Pancreas (tissue), 10 donors: Measurements from ENCODE around the gene AJAP1. TPM values are rescaled to one million over a fixed set of nuclear protein-coding genes. Genes with fewer than 3 reads are reported as not detected.

ENCODE experiments used
- ATAC-seq, 4 donors: fragments of 200-7000 bp; cut with Tn5 transposase; one replicate each; pipeline versions ENCODE4 v1.8.0 to v1.9.1; 2020; ENCODE audit warnings: mild to moderate bottlenecking in 4 of 4, moderate library complexity in 4 of 4
- DNase-seq, 6 donors: peaks; one replicate each; pipeline ENCODE4 v3.0.0-alpha.2; 2020
- FAIRE-seq: peaks from 2 replicates; lab custom pipeline; 2012; peaks lifted over from hg19 to GRCh38; lab: Jason Lieb, UNC
- H3K27ac ChIP-seq, 4 donors: fragments of 200-600 bp; sonication (generic); 1 replicate in 3 of 4; 2 replicates in 1 of 4; pipeline versions ENCODE4 v1.5.0 to v1.8.0; 2020
- H3K27me3 ChIP-seq, 4 donors: fragments of 200-600 bp; one replicate each; pipeline ENCODE4 v1.8.0; 2021
- H3K36me3 ChIP-seq, 3 donors: fragments of 200-600 bp; sonication (generic) in 1 of 3; one replicate each; pipeline versions ENCODE4 v1.5.0 to v1.8.0; 2020 to 2021
- H3K4me1 ChIP-seq, 3 donors: fragments of 200-600 bp; one replicate each; pipeline ENCODE4 v1.8.0; 2021
- H3K4me3 ChIP-seq, 4 donors: fragments of 200-600 bp; sonication (generic) in 2 of 4; one replicate each; pipeline versions ENCODE4 v1.5.0 to v1.8.0; 2020 to 2021
- H3K9me3 ChIP-seq, 4 donors: fragments of 200-600 bp; one replicate each; pipeline ENCODE4 v1.8.0; 2021
- CTCF ChIP-seq, 4 donors: fragments of 200-600 bp; sonication (generic) in 3 of 4; IDR thresholded peaks; one replicate each; pipeline versions ENCODE4 v1.5.0 to v1.8.0; 2021; ENCODE audit warnings: antibody characterized with exemption in 4 of 4
- WGBS, 2 donors: extraction: QIAGEN DNeasy Blood & Tissue Kit; methylation state at CpG; one replicate each; pipeline ENCODE4 v1.1.7; 2013; 5-methylcytosine and 5-hydroxymethylcytosine counted together
- intact Hi-C, 3 donors: fragments of 100-400 bp; cut with DNase I; formaldehyde crosslinking; loops; one replicate each; pipeline versions ENCODE4 v1.11.1 to v1.14.2; 2022
- polyA plus RNA-seq, 2 donors: library from polyadenylated mRNA; stranded (reverse); fragments of 200-250 nt; gene quantifications; one replicate each; pipeline ENCODE4 v1.2.3, GENCODE V29; 2013
- total RNA-seq, 6 donors: library from RNA; stranded (reverse); fragmentation: NEBNext Ultra II Directional in 4 of 6; extraction: Animal tissue kit (Norgen Biotek cat#: 25700) in 4 of 6; gene quantifications; one replicate each; pipeline versions ENCODE4 v1.2.1 to v1.2.4, GENCODE V29; 2021 to 2023
- donor health status: healthy with polysubstance abuse.
- donor health status: DM: no; HTN: no; CAD: no; lungs with moderate emphysema.
- donor health status: DM: no; HTN: no; CAD: no.
- donor health status: control.
- donor health status: control.
- donor health status: Bipolar disorder and iron deficiency.
- donor health status: DM: yes; HTN: yes; CAD: no.
- donor health status: DM: no; HTN: no; CAD: no.
- donor health status: DM: no; HTN: no; CAD: no.
- donor health status: DM: yes; HTN: yes; CAD: no.

Gene AJAP1
- total and polyA plus RNA-seq, 8 donors: 0.38 to 4.3 (median 2.2) TPM

DNA sequence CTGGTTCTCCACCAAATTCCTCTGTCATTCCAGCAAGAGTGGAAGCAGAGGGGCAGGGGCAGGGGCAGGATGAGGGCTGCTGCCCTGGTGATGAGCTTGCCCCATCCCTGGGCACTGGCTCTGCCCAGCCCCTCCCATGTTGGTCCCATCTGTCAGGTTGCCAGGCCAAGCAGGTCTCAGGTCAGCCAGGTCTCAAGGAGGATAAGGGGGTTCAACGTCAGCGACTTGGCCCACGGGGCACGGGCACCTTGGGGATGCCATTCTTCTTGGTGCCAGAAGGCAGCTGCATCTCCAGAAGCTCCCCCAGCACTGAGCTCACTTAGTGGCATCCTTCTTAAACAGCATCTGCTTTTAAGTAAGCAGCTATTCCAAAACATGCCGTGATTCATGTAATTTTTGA lies 133.1 kb downstream of the AJAP1 start:
- Histone ChIP-seq H3K4me1 (no peaks in the 10 kb centered on the region), H3K36me3 (no peaks in the 10 kb centered on the region), H3K4me3 (no peak overlapping the region), H3K9me3 (no peaks in the 10 kb centered on the region), H3K27ac (no peak overlapping the region), H3K27me3 (no peaks in the 10 kb centered on the region)
- 75 to 80% methylated on average over 5 of the region's 5 CpGs for WGBS, 2 donors
- no peak for TF ChIP-seq CTCF (IDR thresholded peaks at IDR 0.05)
- FAIRE-seq (no peak), ATAC-seq (no peak), DNase-seq (no peak)
- intact Hi-C loops: no loop called here

DNA sequence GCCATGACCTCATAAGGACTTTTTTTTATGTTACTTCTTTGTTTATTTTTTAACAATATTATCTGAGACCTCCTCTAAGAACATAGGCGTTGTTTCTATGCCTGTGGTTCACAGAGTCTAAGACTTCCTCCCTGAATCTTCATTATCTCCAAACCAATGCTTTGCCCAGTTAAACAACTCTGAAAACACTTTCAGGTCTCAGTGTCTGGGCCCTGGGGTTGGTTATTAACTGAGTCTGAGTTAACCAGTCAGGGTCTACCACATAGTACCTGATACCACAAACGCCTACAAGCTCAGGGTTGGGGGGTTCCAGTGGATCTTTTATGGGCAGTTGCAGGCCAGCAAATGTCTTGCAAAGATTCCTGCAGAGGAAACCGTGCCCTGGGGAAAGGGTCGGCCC lies 138.2 kb downstream of the AJAP1 start:
- no peak for DNase-seq
- H3K4me3 ChIP-seq: no peak overlapping the region
- 58 to 60% methylated on average over 4 of the region's 4 CpGs for WGBS, 2 donors
- H3K36me3 ChIP-seq: no peaks in the 10 kb centered on the region
- H3K4me1 ChIP-seq: no peaks in the 10 kb centered on the region
- no peaks in the 10 kb centered on the region for H3K27me3 ChIP-seq
- H3K9me3 ChIP-seq: no peaks in the 10 kb centered on the region
- TF ChIP-seq CTCF (IDR thresholded peaks at IDR 0.05): no peak
- no peak for ATAC-seq
- FAIRE-seq: no peak
- intact Hi-C loops: no loop called here
- H3K27ac ChIP-seq: no peak overlapping the region

DNA sequence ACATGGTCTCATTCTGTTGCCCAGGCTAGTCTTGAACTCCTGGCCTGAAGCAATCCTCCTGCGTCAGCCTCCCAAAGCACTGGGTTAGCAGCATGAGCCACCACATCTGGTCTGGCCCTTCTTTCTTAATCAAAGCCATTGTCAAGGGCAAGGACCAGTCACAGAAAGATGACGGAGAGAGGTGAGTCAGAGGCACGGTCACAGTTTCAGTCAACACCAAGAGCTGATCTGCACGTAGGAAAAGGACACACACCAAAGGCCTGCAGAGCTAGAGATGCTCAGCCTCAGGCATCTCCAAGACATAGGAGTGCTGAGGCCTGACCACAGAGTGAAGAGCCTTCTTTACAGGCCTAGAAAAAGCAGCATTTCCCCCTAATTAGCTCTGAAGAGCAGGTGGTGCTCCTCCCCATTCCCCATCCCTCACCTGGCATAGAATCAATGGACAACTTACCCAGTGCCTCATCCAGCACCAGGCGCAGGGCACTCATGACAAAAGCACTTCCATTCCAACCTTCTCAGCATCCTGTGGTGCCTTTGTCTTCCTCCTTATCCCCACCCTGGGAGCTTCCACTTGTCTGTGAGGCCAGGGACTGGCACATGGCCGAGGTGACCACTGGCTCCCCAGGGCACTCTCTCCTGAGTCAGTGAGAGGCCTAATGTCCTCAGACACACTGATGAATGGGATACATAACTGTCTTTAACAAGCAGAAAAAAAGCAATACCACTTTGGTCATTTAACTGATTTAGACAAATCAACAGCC lies 139.8 kb downstream of the AJAP1 start:
- DNase-seq (no peak), FAIRE-seq (no peak), ATAC-seq (no peak)
- no peak for TF ChIP-seq CTCF (IDR thresholded peaks at IDR 0.05)
- Histone ChIP-seq H3K4me1 (no peaks in the 10 kb centered on the region), H3K9me3 (no peaks in the 10 kb centered on the region), H3K4me3 (no peak overlapping the region), H3K27me3 (no peaks in the 10 kb centered on the region), H3K27ac (no peak overlapping the region), H3K36me3 (no peaks in the 10 kb centered on the region)
- intact Hi-C loops: no loop called here
- 82% methylated on average over 6 of the region's 6 CpGs for WGBS, 2 donors

DNA sequence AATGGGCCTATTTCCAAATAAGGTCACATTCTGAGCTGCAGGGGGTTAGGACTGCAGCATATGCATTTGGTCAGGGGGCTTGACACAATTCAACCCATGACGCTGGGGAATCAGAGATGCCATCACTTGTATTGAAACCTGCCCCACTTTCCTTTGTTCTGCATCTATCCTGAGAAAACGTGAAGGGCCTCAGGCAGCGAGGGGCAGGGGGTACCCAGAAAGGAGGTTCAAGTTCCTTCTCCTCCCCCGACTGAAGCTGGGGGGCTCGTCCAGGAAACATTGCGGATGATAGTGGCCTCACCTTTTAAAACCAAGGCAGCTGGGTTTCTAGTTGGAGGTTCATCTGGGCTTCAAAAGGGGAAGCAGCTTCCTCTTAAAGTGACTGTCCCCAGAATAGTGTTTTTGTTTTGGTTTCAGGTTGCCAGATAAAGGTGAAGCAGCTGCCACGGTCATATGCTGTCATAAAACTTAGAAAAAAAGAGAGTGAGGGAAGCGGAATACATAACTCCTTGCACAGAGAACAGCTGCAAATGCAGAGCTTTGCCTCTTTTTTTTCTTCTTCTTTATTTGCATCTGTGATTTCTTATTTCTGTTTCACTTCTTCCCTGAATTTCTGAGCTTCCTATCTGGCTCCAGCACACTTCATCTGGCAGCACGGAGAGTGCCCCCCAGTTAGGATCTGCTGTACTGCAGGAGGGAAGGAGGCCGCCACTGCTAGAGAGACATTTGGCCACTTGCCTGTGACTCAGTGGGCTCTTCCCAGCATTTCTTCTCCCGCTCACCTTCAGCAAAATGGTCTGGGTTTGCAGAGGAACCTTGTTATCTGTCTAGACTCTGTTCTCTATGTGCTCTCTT lies 142.0 kb downstream of the AJAP1 start:
- no peaks in the 10 kb centered on the region for H3K4me1 ChIP-seq
- H3K4me3 ChIP-seq: no peak overlapping the region
- FAIRE-seq (no peak), DNase-seq (no peak), ATAC-seq (no peak)
- no peak for TF ChIP-seq CTCF (IDR thresholded peaks at IDR 0.05)
- no peaks in the 10 kb centered on the region for H3K9me3 ChIP-seq
- H3K27ac ChIP-seq: no peak overlapping the region
- no peaks in the 10 kb centered on the region for H3K27me3 ChIP-seq
- 73 to 75% methylated on average over 11 of the region's 11 CpGs for WGBS, 2 donors
- H3K36me3 ChIP-seq: no peaks in the 10 kb centered on the region
- intact Hi-C loops: no loop called here
